K562 (cell line): ENCODE measurements around the gene TIMM44. TPM values are rescaled to one million over a fixed set of nuclear protein-coding genes. Genes with fewer than 3 reads are reported as not detected.

Source experiments
- GABPA ChIP-seq: fragments of 200-800 bp; sonication (Bioruptor generic); conservative IDR thresholded peaks from 2 replicates; pipeline ENCODE4 v1.6.1; 2016; ENCODE audit warnings: low read depth, missing genetic modification characterization, missing compliant biosample characterization
- GATA2 ChIP-seq: sonication (generic); formaldehyde crosslinking; IDR thresholded peaks from 2 replicates; pipeline ENCODE4 v1.4.0; 2020; ENCODE audit warnings: mild to moderate bottlenecking, missing genetic modification reagents
- GTF2B ChIP-seq: IDR thresholded peaks from 2 replicates; pipeline ENCODE4 v1.6.1; 2011; ENCODE audit not compliant: insufficient read length; ENCODE audit errors: extremely low read depth
- JUND ChIP-seq, 2 experiments: IDR thresholded peaks; 2 replicates in 1 of 2; 3 replicates in 1 of 2; pipeline ENCODE4 v1.6.1; 2011; ENCODE audit warnings: borderline replicate concordance in 2 of 2, low read depth in 2 of 2, low read length in 2 of 2, improper control_type of control experiment in 1 of 2, missing biosample characterization in 1 of 2, missing genetic modification characterization in 1 of 2, missing genetic modification reagents in 1 of 2
- KDM1A ChIP-seq, 2 experiments: fragments of 450-650 bp; IDR thresholded peaks; 2 replicates each; pipeline ENCODE4 v1.6.1; 2016; ENCODE audit warnings: mild to moderate bottlenecking in 2 of 2
- MAX ChIP-seq: sonication (generic); formaldehyde crosslinking; IDR thresholded peaks from 2 replicates; pipeline ENCODE4 v1.9.0; 2022; ENCODE audit warnings: mild to moderate bottlenecking, missing genetic modification reagents
- PHF8 ChIP-seq: fragments of 200-600 bp; sonication (generic); IDR thresholded peaks from 2 replicates; pipeline ENCODE4 v1.6.1; 2012; ENCODE audit warnings: mixed run types, mild to moderate bottlenecking, inconsistent platforms, low read length, moderate library complexity, borderline replicate concordance
- RFX1 ChIP-seq: fragments of 450-650 bp; IDR thresholded peaks from 2 replicates; pipeline ENCODE4 v1.6.1; 2016; ENCODE audit warnings: mild to moderate bottlenecking, moderate library complexity
- SIN3A ChIP-seq, 2 experiments: fragments of 150-350 bp in 1 of 2; IDR thresholded peaks; 2 replicates each; pipeline ENCODE4 v1.6.1; 2011 to 2016; ENCODE audit warnings: borderline replicate concordance in 2 of 2, low read depth in 2 of 2, low read length in 2 of 2, mild to moderate bottlenecking in 2 of 2, moderate library complexity in 2 of 2; ENCODE audit not compliant: control insufficient read depth in 1 of 2
- ZBTB26 ChIP-seq: fragments of 450-650 bp; formaldehyde crosslinking; IDR thresholded peaks from 2 replicates; pipeline ENCODE4 v1.4.0; 2022; ENCODE audit warnings: missing genetic modification characterization
- ZNF165 ChIP-seq: fragments of 250-450 bp; sonication (Bioruptor Pico); IDR thresholded peaks from 2 replicates; pipeline ENCODE4 v1.4.0; 2020; ENCODE audit warnings: borderline replicate concordance
- polyA plus RNA-seq, 8 experiments: library from polyadenylated mRNA; depleted of rRNA in 4 of 8; stranded (reverse) in 5 of 8; unstranded in 3 of 8; fragments of >200 nt; fragmentation: Nextera tagmentation in 2 of 8; fragmentation: Illumina TruSeq in 1 of 8; extraction: Ambion mirVana in 2 of 8; extraction: Trizol in 1 of 8; gene quantifications; 2 replicates each; pipeline versions ENCODE4 v1.2.1 to v1.2.3, GENCODE V29; 2011 to 2014; ENCODE audit warnings: inconsistent platforms in 1 of 8, missing spikeins in 1 of 8
- total RNA-seq, 7 experiments: library from RNA; depleted of rRNA in 6 of 7; stranded (reverse); fragments of >200 nt in 6 of 7; fragmentation: Illumina TruSeq in 2 of 7; extraction: Trizol in 2 of 7; gene quantifications; 2 replicates each; pipeline versions ENCODE4 v1.2.1 to v1.2.3, GENCODE V29; 2011 to 2021; ENCODE audit warnings: low replicate concordance in 1 of 7
- TF ChIP-seq, protein P1 (sequence below), 3 experiments: IDR thresholded peaks in 2 of 3; conservative IDR thresholded peaks in 1 of 3; 2 replicates each; pipeline ENCODE4 v1.5.1; 2011 to 2012; ENCODE audit warnings: low read length in 3 of 3, mild to moderate bottlenecking in 3 of 3, control low read depth in 2 of 3, improper control_type of control experiment in 1 of 3, inconsistent platforms in 1 of 3, low read depth in 1 of 3, mixed read lengths in 1 of 3, moderate library complexity in 1 of 3; ENCODE audit not compliant: insufficient read depth in 2 of 3

TIMM44 gene
- total and polyA plus RNA-seq, 9 of the 15 experiments (the other 6 are each of a cell fraction or from before 2014, with no cell fraction given) = 10.3 to 231 (median 89.3) TPM

- TF ChIP-seq GTF2B (no peak), MAX (CRISPR knock-in tag) (peak; percentile 62), ZBTB26 (CRISPR knock-in tag) (peak; percentile 91; the same call in 1 of the 2 replicates), RFX1 (no peak), PHF8 (peak; percentile 37; the same call in 1 of the 2 replicates), GABPA (tag) (no peak), ZNF165 (CRISPR knock-in tag) (no peak), GATA2 (CRISPR knock-in tag) (no peak), KDM1A (IDR thresholded peaks at IDR 0.05) (no peak), SIN3A (IDR thresholded peaks at IDR 0.05; ENCODE audit: borderline replicate concordance in 2 of 2, control insufficient read depth in 1 of 2, low read depth in 2 of 2, low read length in 2 of 2) (no peak), JUND (IDR thresholded peaks at IDR 0.05; ENCODE audit: borderline replicate concordance, low read depth, low read length) (peak; percentile 25; the same call in 1 of the 2 replicates), JUND (tag; IDR thresholded peaks at IDR 0.05; ENCODE audit: borderline replicate concordance, low read depth, low read length) (no peak)
- TF ChIP-seq, protein P1, sequence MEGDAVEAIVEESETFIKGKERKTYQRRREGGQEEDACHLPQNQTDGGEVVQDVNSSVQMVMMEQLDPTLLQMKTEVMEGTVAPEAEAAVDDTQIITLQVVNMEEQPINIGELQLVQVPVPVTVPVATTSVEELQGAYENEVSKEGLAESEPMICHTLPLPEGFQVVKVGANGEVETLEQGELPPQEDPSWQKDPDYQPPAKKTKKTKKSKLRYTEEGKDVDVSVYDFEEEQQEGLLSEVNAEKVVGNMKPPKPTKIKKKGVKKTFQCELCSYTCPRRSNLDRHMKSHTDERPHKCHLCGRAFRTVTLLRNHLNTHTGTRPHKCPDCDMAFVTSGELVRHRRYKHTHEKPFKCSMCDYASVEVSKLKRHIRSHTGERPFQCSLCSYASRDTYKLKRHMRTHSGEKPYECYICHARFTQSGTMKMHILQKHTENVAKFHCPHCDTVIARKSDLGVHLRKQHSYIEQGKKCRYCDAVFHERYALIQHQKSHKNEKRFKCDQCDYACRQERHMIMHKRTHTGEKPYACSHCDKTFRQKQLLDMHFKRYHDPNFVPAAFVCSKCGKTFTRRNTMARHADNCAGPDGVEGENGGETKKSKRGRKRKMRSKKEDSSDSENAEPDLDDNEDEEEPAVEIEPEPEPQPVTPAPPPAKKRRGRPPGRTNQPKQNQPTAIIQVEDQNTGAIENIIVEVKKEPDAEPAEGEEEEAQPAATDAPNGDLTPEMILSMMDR (IDR thresholded peaks at IDR 0.05 in 2 of 3, conservative IDR thresholded peaks at IDR 0.05 in 1 of 3; ENCODE audit: insufficient read depth in 2 of 3, low read depth in 1 of 3, low read length in 3 of 3) = no peak
These were observed 22.8 kb downstream of the TIMM44 start (continued) for GRCh38 chr19:7920519-7921301.
